ENCODE measurements around the gene LRRC7.
"Not testable (repeated sequence)": the region's sequence is repeated elsewhere in the genome, so short reads cannot be mapped to it uniquely, and the experiment has no call there.

The LRRC7 gene

DNA sequence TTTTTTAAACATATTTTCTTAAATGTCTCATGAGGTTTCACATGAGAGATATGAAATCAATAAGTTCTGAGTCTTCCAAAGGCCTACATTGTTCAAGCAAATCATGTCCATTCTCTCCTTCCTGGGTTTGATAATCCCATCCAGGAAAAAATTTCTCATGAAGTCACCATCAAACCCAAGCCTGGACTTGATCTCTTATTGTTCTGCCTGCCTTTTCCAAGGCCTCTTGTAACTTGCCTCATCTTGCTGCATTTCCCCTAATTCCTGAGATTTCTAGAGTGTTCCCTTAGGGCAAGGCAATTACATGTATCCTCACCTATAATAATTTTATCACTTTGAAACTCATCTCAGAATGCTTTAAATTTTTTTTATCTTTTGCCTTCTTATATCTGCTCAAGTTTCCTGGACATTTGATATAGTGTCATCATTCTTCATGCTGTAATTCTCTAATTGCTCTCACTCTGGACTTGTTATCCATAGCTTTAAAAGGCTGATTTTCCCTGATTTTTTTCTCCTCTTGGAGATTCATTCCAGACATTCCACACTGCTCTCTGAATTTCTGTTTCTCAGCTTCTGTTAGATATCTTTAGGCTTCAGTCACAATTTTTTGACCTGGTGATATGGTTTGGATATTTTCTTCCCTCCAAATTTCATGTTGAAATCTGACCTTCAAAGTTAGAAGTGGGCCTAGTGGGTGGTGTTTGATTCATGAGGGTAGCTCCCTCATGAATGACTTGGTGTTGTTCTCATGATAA lies 126.4 kb downstream of the LRRC7 start:
- Mint-ChIP-seq H3K4me3 (no peak overlapping the region), H3K36me3 (ENCODE audit: low read depth) (no peaks in the 10 kb centered on the region), H3K4me1 (ENCODE audit: low read depth) (no peaks in the 10 kb centered on the region), H3K27ac (no peak overlapping the region), H3K9me3 (peaks cover 29% of the 10 kb centered on the region), H3K27me3 (no peaks in the 10 kb centered on the region)
- no peak for DNase-seq

- Mint-ChIP-seq H3K27me3 (no peaks in the 10 kb centered on the region), H3K36me3 (ENCODE audit: low read depth) (no peaks in the 10 kb centered on the region), H3K4me1 (ENCODE audit: low read depth) (no peaks in the 10 kb centered on the region), H3K4me3 (no peak overlapping the region), H3K27ac (no peak overlapping the region), H3K9me3 (peaks cover 37% of the 10 kb centered on the region)
- no peak for DNase-seq
These were observed 129.6 kb downstream of the LRRC7 start for GRCh38 chr1:69697340-69697739.

DNA sequence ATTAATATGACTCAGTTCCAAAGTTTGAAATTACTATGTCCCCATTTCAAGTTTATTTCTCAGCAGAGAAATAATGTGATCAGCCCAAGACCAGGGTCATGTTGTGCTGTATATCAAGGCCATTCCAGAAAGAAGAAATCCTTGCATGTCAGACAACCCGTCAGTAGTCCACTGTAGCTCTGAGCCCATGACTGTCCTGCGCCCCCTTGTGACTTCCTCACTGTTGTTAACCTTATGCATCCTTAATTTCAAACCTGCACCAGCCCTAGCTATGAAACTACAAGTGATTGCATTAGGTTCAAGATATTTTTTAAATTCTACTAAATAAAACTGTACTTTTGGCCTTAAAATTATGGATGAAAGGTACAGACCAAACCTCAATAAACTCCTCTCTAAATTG lies 133.0 kb downstream of the LRRC7 start:
- Mint-ChIP-seq H3K9me3 (peaks cover 25% of the 10 kb centered on the region), H3K36me3 (ENCODE audit: low read depth) (no peaks in the 10 kb centered on the region), H3K4me3 (no peak overlapping the region), H3K27ac (no peak overlapping the region), H3K27me3 (no peaks in the 10 kb centered on the region), H3K4me1 (ENCODE audit: low read depth) (no peaks in the 10 kb centered on the region)
- no peak for DNase-seq

GRCh38 chr1:69702085-69702484 lies 134.4 kb downstream of the LRRC7 start:
- no peak for DNase-seq
- Mint-ChIP-seq H3K36me3 (ENCODE audit: low read depth) (no peaks in the 10 kb centered on the region), H3K4me1 (ENCODE audit: low read depth) (no peaks in the 10 kb centered on the region), H3K9me3 (peaks cover 20% of the 10 kb centered on the region), H3K4me3 (no peak overlapping the region), H3K27me3 (no peaks in the 10 kb centered on the region), H3K27ac (no peak overlapping the region)

DNA sequence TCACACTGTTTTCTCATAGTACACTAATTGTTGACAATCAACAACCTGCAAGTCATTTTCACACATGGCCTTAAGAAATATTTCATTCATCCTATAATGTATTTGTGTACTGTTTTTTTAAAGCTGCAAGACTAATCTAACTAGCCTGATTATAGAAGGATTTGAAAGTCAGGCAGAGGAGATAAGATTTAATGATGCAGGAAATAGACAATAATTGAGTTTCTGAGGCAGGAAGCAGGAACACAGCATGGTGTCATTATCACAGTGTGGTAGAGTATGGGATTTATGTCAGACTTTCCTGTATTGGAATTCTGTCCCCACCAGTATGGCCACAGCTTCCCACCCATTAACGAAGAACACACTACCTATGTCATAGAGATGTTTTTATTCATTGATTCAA lies 138.8 kb downstream of the LRRC7 start:
- Mint-ChIP-seq H3K9me3 (peaks cover 5% of the 10 kb centered on the region), H3K4me1 (ENCODE audit: low read depth) (no peaks in the 10 kb centered on the region), H3K36me3 (ENCODE audit: low read depth) (no peaks in the 10 kb centered on the region), H3K27me3 (no peaks in the 10 kb centered on the region), H3K4me3 (no peak overlapping the region), H3K27ac (no peak overlapping the region)
- no peak for DNase-seq

DNA sequence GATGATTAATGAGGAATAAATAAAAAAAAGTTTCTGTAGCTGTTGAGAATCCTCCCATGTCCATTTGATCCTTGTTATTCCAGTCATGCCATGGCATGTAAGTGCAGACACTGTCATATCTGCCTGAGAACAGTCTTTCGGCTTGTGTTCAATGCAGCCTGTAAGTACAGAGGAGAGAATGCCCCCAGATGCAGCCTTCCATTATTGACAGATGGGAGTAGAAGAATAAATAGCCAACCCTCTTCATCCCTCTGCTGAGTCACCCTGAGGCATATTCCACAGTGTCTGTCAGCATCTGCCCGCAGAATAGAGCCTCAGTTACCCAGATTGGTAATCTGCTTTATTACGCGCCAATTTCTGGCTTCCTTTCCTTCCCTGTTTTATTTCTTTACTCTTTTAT lies 139.4 kb downstream of the LRRC7 start:
- no peaks in the 10 kb centered on the region for H3K27me3 Mint-ChIP-seq
- DNase-seq = no peak

GRCh38 chr1:69710484-69711189 lies 142.9 kb downstream of the LRRC7 start:
- H3K4me1 Mint-ChIP-seq (ENCODE audit: low read depth) = no peaks in the 10 kb centered on the region
- H3K27ac Mint-ChIP-seq = no peak overlapping the region
- no peak for DNase-seq
- H3K4me3 Mint-ChIP-seq = no peak overlapping the region
- no peaks in the 10 kb centered on the region for H3K9me3 Mint-ChIP-seq
- no peaks in the 10 kb centered on the region for H3K27me3 Mint-ChIP-seq
- H3K36me3 Mint-ChIP-seq (ENCODE audit: low read depth) = no peaks in the 10 kb centered on the region

More for the DNA sequence above, 139.4 kb downstream of the LRRC7 start:
- no peaks in the 10 kb centered on the region for H3K4me1 Mint-ChIP-seq (ENCODE audit: low read depth)
- no peaks in the 10 kb centered on the region for H3K36me3 Mint-ChIP-seq (ENCODE audit: low read depth)
- no peak overlapping the region for H3K4me3 Mint-ChIP-seq
- H3K9me3 Mint-ChIP-seq = peaks cover 4% of the 10 kb centered on the region
- H3K27ac Mint-ChIP-seq = no peak overlapping the region

DNA sequence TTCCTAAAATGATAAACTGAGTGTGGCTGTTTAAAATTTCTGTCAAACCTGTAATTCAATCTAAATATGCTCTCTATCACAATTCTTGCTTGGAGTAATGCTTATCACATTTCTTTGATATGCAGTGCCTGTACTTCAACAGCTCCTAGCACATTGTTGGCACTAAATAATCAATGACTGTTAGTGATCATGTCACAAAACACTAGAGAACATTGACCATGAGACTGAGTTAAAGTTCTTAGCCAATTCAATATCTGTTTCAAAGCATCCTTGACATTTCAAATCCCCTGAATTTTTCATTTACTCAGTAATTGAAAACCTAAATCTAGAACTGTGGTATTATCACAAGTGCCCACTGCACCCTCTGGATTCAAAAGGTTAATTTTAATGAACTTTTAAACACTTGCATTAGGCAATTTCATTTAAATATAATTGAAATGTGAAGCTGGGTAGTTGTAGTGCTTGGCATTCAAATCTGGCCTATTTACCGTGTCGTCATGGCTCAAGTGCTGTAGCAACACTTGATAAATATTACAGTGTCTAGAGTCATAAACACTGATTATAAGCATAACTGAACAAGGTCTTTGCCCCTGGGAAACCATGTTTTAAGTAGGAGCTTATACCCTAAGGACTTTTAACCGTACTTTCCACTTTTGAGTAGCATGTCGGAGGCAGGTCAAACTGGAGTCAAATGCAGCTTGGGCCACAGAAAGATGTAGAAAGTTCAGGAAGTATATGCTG lies 143.6 kb downstream of the LRRC7 start:
- no peaks in the 10 kb centered on the region for H3K9me3 Mint-ChIP-seq
- no peaks in the 10 kb centered on the region for H3K36me3 Mint-ChIP-seq (ENCODE audit: low read depth)
- H3K27me3 Mint-ChIP-seq = no peaks in the 10 kb centered on the region
- DNase-seq = no peak
- no peaks in the 10 kb centered on the region for H3K4me1 Mint-ChIP-seq (ENCODE audit: low read depth)
- H3K4me3 Mint-ChIP-seq = no peak overlapping the region
- no peak overlapping the region for H3K27ac Mint-ChIP-seq

DNA sequence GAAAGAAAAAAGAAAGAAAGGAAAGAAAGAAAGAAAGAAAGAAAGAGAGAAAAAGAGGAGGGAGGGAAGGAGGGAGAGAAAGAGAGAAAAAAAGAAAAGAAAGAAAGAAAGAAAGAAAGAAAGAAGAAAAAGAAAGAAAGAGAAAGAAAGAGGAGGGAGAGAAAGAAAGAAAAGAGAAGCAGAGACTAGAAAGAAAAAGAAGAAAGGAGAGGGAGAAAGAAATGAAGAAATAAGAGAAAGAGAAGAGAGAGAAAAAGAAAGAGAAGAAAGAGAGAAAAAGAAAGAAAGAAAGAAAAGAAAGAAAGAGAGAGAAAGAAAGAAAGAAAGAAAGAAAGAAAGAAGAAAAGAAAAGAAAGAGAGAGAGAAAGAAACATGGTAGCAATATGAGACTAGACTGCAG lies 150.1 kb downstream of the LRRC7 start:
- H3K4me1 Mint-ChIP-seq (ENCODE audit: low read depth); H3K4me3 Mint-ChIP-seq; H3K36me3 Mint-ChIP-seq (ENCODE audit: low read depth); DNase-seq; H3K9me3 Mint-ChIP-seq; H3K27me3 Mint-ChIP-seq; H3K27ac Mint-ChIP-seq: not testable (repeated sequence)

GRCh38 chr1:69728206-69728605 lies 160.5 kb downstream of the LRRC7 start:
- DNase-seq = no peak
- Mint-ChIP-seq H3K4me3 (no peak overlapping the region), H3K36me3 (ENCODE audit: low read depth) (no peaks in the 10 kb centered on the region), H3K27ac (no peak overlapping the region), H3K4me1 (ENCODE audit: low read depth) (no peaks in the 10 kb centered on the region), H3K9me3 (peaks cover 10% of the 10 kb centered on the region), H3K27me3 (no peaks in the 10 kb centered on the region)

DNA sequence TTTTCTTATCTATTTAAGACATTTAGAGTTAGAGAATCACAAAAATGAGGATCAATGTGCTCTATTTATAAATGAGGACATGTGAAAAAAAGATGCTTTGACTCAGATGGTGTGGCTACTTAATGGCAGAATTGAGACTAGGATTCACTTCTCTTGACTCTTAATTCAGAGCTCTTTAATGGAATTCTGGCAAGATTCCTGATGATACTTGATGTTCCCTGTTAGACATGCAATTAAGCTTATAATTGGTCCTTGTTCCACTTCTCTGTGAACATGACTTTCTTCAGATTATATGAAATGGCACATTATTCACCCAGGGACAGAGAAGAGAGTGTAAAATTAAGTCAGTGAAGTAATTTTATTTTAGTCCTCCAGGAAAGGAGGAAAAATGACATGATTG lies 165.3 kb downstream of the LRRC7 start:
- Mint-ChIP-seq H3K4me1 (ENCODE audit: low read depth) (no peaks in the 10 kb centered on the region), H3K4me3 (no peak overlapping the region), H3K36me3 (ENCODE audit: low read depth) (no peaks in the 10 kb centered on the region), H3K27ac (no peak overlapping the region), H3K9me3 (peaks cover 5% of the 10 kb centered on the region), H3K27me3 (no peaks in the 10 kb centered on the region)
- no peak for DNase-seq

GRCh38 chr1:69737527-69738185 lies 169.9 kb downstream of the LRRC7 start:
- H3K36me3 Mint-ChIP-seq (ENCODE audit: low read depth) = no peaks in the 10 kb centered on the region
- H3K27ac Mint-ChIP-seq = no peak overlapping the region
- DNase-seq = no peak
- H3K9me3 Mint-ChIP-seq = no peaks in the 10 kb centered on the region
- no peaks in the 10 kb centered on the region for H3K27me3 Mint-ChIP-seq
- H3K4me3 Mint-ChIP-seq = no peak overlapping the region
- no peaks in the 10 kb centered on the region for H3K4me1 Mint-ChIP-seq (ENCODE audit: low read depth)

DNA sequence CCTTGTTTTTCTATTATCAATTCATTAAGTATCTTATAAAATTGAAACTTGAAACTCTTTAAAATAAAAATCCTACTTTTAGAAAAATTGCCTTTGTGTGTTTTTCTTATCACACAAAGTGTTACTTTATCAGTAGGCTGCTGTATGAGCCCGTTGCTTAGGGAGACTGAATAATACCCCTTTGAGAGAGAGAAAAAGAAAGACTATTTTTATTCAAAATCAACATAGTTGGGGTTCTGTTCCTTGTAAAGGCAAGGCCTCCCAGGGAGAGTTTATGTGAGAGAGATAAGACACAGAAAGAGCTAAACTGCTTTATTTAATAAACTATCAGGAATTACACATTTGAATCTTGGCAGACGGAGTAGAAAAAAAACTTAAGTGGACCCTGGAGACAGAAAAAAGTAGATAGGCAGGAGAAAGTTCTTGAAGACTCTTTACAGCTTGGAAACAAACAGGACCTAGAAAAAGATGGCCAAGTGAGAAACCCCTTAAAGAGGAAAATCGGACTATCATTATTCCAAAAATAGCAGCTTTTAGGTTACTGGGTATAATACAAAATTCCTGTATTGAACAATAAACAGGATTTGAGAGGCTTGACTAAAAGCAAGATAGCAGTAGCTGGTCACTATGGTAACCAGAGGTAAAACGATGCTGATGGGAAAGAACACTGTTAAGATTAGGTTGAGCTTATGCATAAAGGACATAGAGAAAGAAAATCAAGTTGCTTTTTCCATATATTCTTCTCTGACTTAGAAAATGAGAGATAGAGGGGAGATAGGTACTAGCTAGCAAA lies 170.9 kb downstream of the LRRC7 start:
- Mint-ChIP-seq H3K4me1 (ENCODE audit: low read depth) (no peaks in the 10 kb centered on the region), H3K27ac (no peak overlapping the region), H3K36me3 (ENCODE audit: low read depth) (no peaks in the 10 kb centered on the region), H3K27me3 (no peaks in the 10 kb centered on the region), H3K4me3 (no peak overlapping the region), H3K9me3 (no peaks in the 10 kb centered on the region)
- no peak for DNase-seq

GRCh38 chr1:69739251-69739605 lies 171.5 kb downstream of the LRRC7 start:
- H3K4me3 Mint-ChIP-seq = no peak overlapping the region
- H3K27ac Mint-ChIP-seq = no peak overlapping the region
- no peaks in the 10 kb centered on the region for H3K4me1 Mint-ChIP-seq (ENCODE audit: low read depth)
- no peak for DNase-seq
- no peaks in the 10 kb centered on the region for H3K36me3 Mint-ChIP-seq (ENCODE audit: low read depth)
- no peaks in the 10 kb centered on the region for H3K9me3 Mint-ChIP-seq
- H3K27me3 Mint-ChIP-seq = no peaks in the 10 kb centered on the region

All from activated T-cell treated with anti-CD3 and anti-CD28 coated beads, Interleukin-2, amount 50 U/mL, for 24 hours (primary cell).